ENCODE measurements around the gene BCAS3. TPM values are rescaled to one million over a fixed set of nuclear protein-coding genes. Genes with fewer than 3 reads are reported as not detected.

The BCAS3 gene
- polyA plus RNA-seq, 1 donor from 2014 or later: 21.6 TPM

- Histone ChIP-seq H4K20me1 (ENCODE audit: insufficient read depth) (no peaks in the 10 kb centered on the region), H3K4me2 (ENCODE audit: low read length) (no peak overlapping the region), H3K79me2 (replicated peaks; ENCODE audit: insufficient read depth, low read length) (no peaks in the 10 kb centered on the region), H2AFZ (ENCODE audit: low read depth, low read length) (no peak overlapping the region), H3K9me2 (ENCODE audit: insufficient read depth, low read length) (no peaks in the 10 kb centered on the region), H3K27me3 (ENCODE audit: insufficient read depth, low read depth, low read length) (peaks cover 31% of the 10 kb centered on the region), H3K9ac (ENCODE audit: low read length) (no peak overlapping the region), H3K27ac (ENCODE audit: low read length) (no peak overlapping the region), H3F3A (ENCODE audit: insufficient read depth, low read length, poor library complexity, severe bottlenecking) (no peaks in the 10 kb centered on the region), H3K36me3 (ENCODE audit: insufficient read depth, low read length) (no peaks in the 10 kb centered on the region), H3K4me3 (ENCODE audit: low read length) (no peak overlapping the region), H3K9me3 (ENCODE audit: low read length) (no peaks in the 10 kb centered on the region)
- TF ChIP-seq SMC3 (conservative IDR thresholded peaks at IDR 0.05; ENCODE audit: poor library complexity) (peak; percentile 55), RAD21 (conservative IDR thresholded peaks at IDR 0.05) (peak; percentile 50), MXI1 (conservative IDR thresholded peaks at IDR 0.05; ENCODE audit: poor library complexity, severe bottlenecking) (no peak), CTCF (IDR thresholded peaks at IDR 0.05; ENCODE audit: poor library complexity, severe bottlenecking) (peak; percentile 51)
Measured at GRCh38 chr17:61389670-61390478, 712.2 kb downstream of the BCAS3 start.

GRCh38 chr17:61390479-61390791, 712.8 kb downstream of the BCAS3 start:
- Histone ChIP-seq H4K20me1 (ENCODE audit: insufficient read depth) (no peaks in the 10 kb centered on the region), H3F3A (ENCODE audit: insufficient read depth, low read length, poor library complexity, severe bottlenecking) (no peaks in the 10 kb centered on the region), H3K36me3 (ENCODE audit: insufficient read depth, low read length) (no peaks in the 10 kb centered on the region), H3K27me3 (ENCODE audit: insufficient read depth, low read depth, low read length) (peaks cover 37% of the 10 kb centered on the region), H3K79me2 (replicated peaks; ENCODE audit: insufficient read depth, low read length) (no peaks in the 10 kb centered on the region), H3K9me3 (ENCODE audit: low read length) (no peaks in the 10 kb centered on the region), H3K4me2 (ENCODE audit: low read length) (no peak overlapping the region), H3K9me2 (ENCODE audit: insufficient read depth, low read length) (no peaks in the 10 kb centered on the region), H3K9ac (ENCODE audit: low read length) (no peak overlapping the region), H2AFZ (ENCODE audit: low read depth, low read length) (no peak overlapping the region), H3K4me3 (ENCODE audit: low read length) (no peak overlapping the region), H3K27ac (ENCODE audit: low read length) (no peak overlapping the region)
- no peak for TF ChIP-seq EP300 (conservative IDR thresholded peaks at IDR 0.05; ENCODE audit: poor library complexity, severe bottlenecking)
- no peak for TF ChIP-seq REST (IDR thresholded peaks at IDR 0.05; ENCODE audit: borderline replicate concordance)
- TF ChIP-seq SMC3 (conservative IDR thresholded peaks at IDR 0.05; ENCODE audit: poor library complexity): no peak
- no peak for TF ChIP-seq MXI1 (conservative IDR thresholded peaks at IDR 0.05; ENCODE audit: poor library complexity, severe bottlenecking)
- no peak for TF ChIP-seq RAD21 (conservative IDR thresholded peaks at IDR 0.05)
- TF ChIP-seq EZH2 (IDR thresholded peaks at IDR 0.05; ENCODE audit: borderline replicate concordance, insufficient read depth, low read length, poor library complexity, severe bottlenecking): no peak
- no peak for TF ChIP-seq POLR2AphosphoS5 (IDR thresholded peaks at IDR 0.05)
- no peak for TF ChIP-seq TAF1 (IDR thresholded peaks at IDR 0.05; ENCODE audit: low read depth)
- no peak for TF ChIP-seq CTCF (IDR thresholded peaks at IDR 0.05; ENCODE audit: poor library complexity, severe bottlenecking)
